ENCODE data around the gene CCNYL1. TPM values are rescaled to one million over a fixed set of nuclear protein-coding genes. Genes with fewer than 3 reads are reported as not detected.
"Not testable (repeated sequence)": the region's sequence is repeated elsewhere in the genome, so short reads cannot be mapped to it uniquely, and the experiment has no call there.

CCNYL1 gene
- total and polyA plus RNA-seq, 9 donors = 5.6 to 17.1 (median 10.6) TPM

DNA sequence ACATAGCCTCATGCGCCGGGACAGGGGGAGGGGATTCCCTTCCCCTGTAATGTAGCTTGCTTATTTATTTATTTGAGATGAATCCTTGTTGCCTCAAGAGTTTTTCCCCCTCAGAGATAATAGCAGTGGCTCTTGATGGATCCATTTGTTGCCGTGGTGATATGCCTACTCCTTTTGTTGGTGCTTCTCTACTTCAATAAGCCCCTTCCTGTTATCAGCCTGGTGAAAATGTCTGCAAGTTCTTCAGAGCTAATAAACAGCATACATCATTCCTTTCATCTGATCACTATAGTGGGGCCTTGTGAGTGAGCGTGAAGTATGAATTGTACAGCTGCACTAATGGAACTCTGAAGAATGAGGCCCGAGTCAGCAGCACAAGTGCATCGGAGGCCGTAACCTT lies 38.9 kb downstream of the CCNYL1 start:
- DNase-seq = no peak
- H3K9me3 ChIP-seq (replicated peaks; ENCODE audit: control insufficient read depth, low read depth, low read length) = no peaks in the 10 kb centered on the region
- WGBS (ENCODE audit: insufficient coverage) = no CpG with 5 or more reads among the region's 7 CpGs
- H3K4me1 ChIP-seq (ENCODE audit: control insufficient read depth, insufficient read depth, low read length) = no peaks in the 10 kb centered on the region
- H3K36me3 ChIP-seq (ENCODE audit: control insufficient read depth, insufficient read depth, low read length) = peaks cover 12% of the 10 kb centered on the region
- H3K27ac ChIP-seq (ENCODE audit: low read length) = no peak overlapping the region
- H3K4me3 ChIP-seq (ENCODE audit: low read length) = no peak overlapping the region
- no peaks in the 10 kb centered on the region for H3K27me3 ChIP-seq (ENCODE audit: control insufficient read depth, insufficient read depth, low read length)

DNA sequence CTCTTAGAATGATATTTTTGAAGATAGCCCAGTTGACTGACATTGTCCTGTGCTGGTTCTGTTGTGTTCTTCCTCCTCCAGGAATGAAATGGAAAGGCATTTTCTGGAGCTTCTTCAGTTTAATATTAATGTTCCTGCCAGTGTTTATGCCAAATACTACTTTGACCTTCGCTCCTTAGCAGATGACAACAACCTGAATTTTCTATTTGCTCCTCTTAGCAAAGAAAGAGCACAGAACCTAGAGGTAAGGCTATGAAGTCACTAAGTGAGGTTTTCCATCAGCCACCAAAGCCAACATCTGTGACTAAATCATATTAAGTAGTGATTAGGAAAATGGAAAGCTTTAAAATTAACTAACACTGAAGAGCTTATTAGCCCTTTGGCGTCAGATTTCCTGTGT lies 39.4 kb downstream of the CCNYL1 start:
- Histone ChIP-seq H3K4me1 (ENCODE audit: control insufficient read depth, insufficient read depth, low read length) (no peaks in the 10 kb centered on the region), H3K27ac (ENCODE audit: low read length) (no peak overlapping the region), H3K27me3 (ENCODE audit: control insufficient read depth, insufficient read depth, low read length) (no peaks in the 10 kb centered on the region), H3K9me3 (replicated peaks; ENCODE audit: control insufficient read depth, low read depth, low read length) (no peaks in the 10 kb centered on the region), H3K4me3 (ENCODE audit: low read length) (no peak overlapping the region), H3K36me3 (ENCODE audit: control insufficient read depth, insufficient read depth, low read length) (peaks cover 12% of the 10 kb centered on the region)
- WGBS (ENCODE audit: insufficient coverage) = no CpG with 5 or more reads among the region's 2 CpGs
- DNase-seq = no peak

DNA sequence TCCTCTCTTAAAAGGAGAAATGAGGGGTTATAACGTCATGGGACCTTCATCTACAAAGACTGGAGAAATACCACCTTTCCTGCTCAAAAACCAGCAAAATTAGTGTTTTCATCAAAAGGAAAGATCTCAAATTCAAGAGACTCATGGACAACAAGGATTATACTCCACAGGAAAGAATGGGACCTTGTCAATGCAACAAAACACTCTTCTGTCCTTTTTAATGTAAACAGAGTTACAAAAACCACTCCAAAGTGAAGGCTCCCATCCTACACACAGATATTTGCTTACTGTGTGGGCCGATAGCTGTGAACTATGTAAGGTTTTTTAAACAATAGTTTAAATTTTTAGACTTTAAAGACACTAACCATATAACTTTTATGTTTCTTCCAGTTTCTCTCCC lies 42.2 kb downstream of the CCNYL1 start:
- no CpG with 5 or more reads among the region's 2 CpGs for WGBS (ENCODE audit: insufficient coverage)
- H3K4me3 ChIP-seq (ENCODE audit: low read length); H3K27ac ChIP-seq (ENCODE audit: low read length); H3K9me3 ChIP-seq (replicated peaks; ENCODE audit: control insufficient read depth, low read depth, low read length); DNase-seq; H3K27me3 ChIP-seq (ENCODE audit: control insufficient read depth, insufficient read depth, low read length); H3K4me1 ChIP-seq (ENCODE audit: control insufficient read depth, insufficient read depth, low read length): not testable (repeated sequence)
- peaks cover 12% of the 10 kb centered on the region for H3K36me3 ChIP-seq (ENCODE audit: control insufficient read depth, insufficient read depth, low read length)

DNA sequence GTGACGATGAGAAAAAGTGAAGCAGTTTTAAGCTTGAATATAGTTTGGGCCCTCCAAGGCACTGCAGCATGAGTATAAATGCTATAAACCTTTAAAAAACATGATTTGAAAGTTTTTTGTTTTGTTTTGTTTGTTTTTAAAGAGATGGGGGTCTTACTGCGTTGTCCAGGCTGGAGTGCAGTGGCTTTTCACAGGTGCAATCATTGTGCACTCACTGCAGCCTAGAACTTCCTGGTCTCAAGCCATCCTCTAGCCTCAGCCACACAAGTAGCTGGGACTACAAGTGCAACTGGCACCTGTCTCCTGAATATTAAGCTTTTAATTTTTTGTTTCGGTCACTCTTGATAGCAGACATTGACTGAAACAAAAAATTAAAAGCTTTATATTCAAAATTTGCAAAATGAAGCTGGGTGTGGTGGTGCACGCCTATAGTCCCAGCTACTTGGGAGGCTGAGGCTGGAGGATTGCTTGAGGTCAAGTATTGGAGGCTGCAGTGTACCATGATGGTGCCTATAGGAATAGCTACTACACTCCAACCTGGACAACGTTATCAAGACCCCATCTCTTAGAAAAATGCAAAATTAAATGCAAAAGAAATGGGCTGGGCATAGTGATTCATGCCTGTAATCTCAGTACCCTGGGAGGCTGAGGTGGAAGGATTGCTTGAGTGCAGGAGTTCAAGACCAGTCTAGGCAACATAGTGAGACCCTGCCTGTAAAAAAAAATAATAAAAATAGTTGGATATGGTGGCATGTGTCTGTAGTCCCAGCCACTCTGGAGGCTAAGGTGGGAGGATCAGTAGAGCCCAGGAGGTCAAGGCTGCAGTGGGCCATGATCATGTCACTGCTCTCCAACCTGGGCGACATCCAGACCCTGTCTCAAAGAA lies 43.3 kb downstream of the CCNYL1 start:
- 100% methylated on average over 1 of the region's 6 CpGs for WGBS (ENCODE audit: insufficient coverage)
- Histone ChIP-seq H3K36me3 (ENCODE audit: control insufficient read depth, insufficient read depth, low read length) (peaks cover 12% of the 10 kb centered on the region), H3K4me3 (ENCODE audit: low read length) (no peak overlapping the region), H3K27ac (ENCODE audit: low read length) (no peak overlapping the region), H3K4me1 (ENCODE audit: control insufficient read depth, insufficient read depth, low read length) (no peaks in the 10 kb centered on the region), H3K27me3 (ENCODE audit: control insufficient read depth, insufficient read depth, low read length) (no peaks in the 10 kb centered on the region), H3K9me3 (replicated peaks; ENCODE audit: control insufficient read depth, low read depth, low read length) (no peaks in the 10 kb centered on the region)
- no peak for DNase-seq

DNA sequence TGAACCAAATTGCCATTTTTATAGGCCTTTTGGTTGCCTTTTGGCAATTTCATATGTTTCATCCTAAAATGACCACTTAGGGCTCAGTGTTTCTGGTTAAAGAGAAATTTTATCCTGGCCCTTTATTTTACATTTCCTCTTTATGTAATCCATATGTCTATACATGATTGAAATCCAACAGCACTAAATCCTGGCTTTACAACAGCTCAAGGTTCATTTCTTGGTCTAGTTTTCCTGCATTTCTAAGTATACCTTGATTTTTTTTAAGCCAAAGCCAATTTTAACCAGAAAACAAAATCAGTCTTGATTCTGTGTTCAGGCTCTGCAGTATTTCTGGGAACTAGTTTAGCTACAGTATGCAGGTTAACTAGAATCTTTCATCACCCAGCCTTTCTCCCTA lies 46.6 kb downstream of the CCNYL1 start:
- Histone ChIP-seq H3K4me3 (ENCODE audit: low read length) (no peak overlapping the region), H3K9me3 (replicated peaks; ENCODE audit: control insufficient read depth, low read depth, low read length) (no peaks in the 10 kb centered on the region), H3K27ac (ENCODE audit: low read length) (no peak overlapping the region), H3K36me3 (ENCODE audit: control insufficient read depth, insufficient read depth, low read length) (peaks cover 4% of the 10 kb centered on the region), H3K4me1 (ENCODE audit: control insufficient read depth, insufficient read depth, low read length) (no peaks in the 10 kb centered on the region), H3K27me3 (ENCODE audit: control insufficient read depth, insufficient read depth, low read length) (no peaks in the 10 kb centered on the region)
- DNase-seq = no peak

DNA sequence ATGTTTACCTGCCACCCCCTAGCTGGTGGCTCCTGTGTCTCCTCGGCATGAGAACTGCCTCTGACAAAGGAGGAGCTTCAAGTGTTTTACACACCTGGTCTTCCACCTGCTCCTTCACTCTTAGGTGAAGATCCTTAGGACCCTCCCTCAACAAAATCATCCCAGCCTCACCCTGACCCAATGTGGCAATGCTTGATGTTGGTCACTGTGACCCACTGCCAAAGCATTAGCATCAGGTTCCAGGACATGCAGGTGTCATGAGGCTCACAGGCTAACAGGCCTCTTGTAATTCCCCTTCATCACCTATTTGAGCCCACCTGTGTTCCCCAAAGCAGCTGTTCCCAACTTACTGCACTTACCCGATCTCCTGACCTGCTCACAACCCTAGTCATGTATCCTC lies 48.5 kb downstream of the CCNYL1 start:
- Histone ChIP-seq H3K4me1 (ENCODE audit: control insufficient read depth, insufficient read depth, low read length) (no peaks in the 10 kb centered on the region), H3K9me3 (replicated peaks; ENCODE audit: control insufficient read depth, low read depth, low read length) (no peaks in the 10 kb centered on the region), H3K27ac (ENCODE audit: low read length) (no peak overlapping the region), H3K4me3 (ENCODE audit: low read length) (no peak overlapping the region), H3K27me3 (ENCODE audit: control insufficient read depth, insufficient read depth, low read length) (no peaks in the 10 kb centered on the region), H3K36me3 (ENCODE audit: control insufficient read depth, insufficient read depth, low read length) (no peaks in the 10 kb centered on the region)
- 67% methylated on average over 1 of the region's 2 CpGs for WGBS (ENCODE audit: insufficient coverage)
- DNase-seq = no peak

DNA sequence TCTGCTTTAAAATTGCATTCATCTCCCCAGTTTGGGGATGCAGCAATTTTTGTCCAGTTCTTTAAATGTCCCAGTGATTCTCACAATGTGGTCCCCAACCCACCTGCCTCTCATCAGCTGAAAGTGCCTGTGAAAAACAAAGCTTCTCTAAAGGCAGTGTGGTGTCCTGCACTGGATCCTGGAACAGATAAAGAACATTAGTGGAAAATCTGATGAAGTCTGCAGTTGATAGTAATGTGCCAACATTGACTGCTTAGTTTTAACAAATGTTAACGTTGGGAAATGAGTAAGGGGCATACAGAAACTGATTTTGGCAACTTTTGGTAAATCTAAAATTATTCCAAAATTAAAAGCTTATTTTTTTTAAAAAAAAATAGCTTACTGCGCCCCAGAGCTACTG lies 49.0 kb downstream of the CCNYL1 start:
- Histone ChIP-seq H3K4me1 (ENCODE audit: control insufficient read depth, insufficient read depth, low read length) (no peaks in the 10 kb centered on the region), H3K27ac (ENCODE audit: low read length) (no peak overlapping the region), H3K27me3 (ENCODE audit: control insufficient read depth, insufficient read depth, low read length) (no peaks in the 10 kb centered on the region), H3K36me3 (ENCODE audit: control insufficient read depth, insufficient read depth, low read length) (no peaks in the 10 kb centered on the region), H3K4me3 (ENCODE audit: low read length) (no peak overlapping the region), H3K9me3 (replicated peaks; ENCODE audit: control insufficient read depth, low read depth, low read length) (no peaks in the 10 kb centered on the region)
- DNase-seq = no peak
- 100% methylated on average over 1 of the region's 2 CpGs for WGBS (ENCODE audit: insufficient coverage)

DNA sequence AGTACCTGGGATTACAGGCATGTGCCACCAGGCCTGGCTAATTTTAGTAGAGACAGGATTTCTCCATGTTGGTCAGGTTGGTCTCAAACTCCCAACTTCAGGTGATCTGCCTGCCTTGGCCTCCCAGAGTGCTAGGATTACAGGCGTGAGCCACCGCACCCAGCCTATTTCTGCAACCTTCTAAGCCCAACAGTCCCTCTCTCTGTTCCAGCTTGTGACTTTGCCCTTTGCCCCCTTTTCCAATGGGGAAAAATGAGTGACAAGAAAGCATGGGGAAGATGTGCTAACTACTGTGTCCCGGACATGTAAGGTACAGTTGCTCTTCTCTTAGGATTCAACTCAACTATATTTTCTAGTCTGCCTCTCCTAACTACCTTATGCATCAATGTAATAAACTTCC lies 50.0 kb downstream of the CCNYL1 start:
- H3K27ac ChIP-seq (ENCODE audit: low read length); H3K4me3 ChIP-seq (ENCODE audit: low read length); H3K27me3 ChIP-seq (ENCODE audit: control insufficient read depth, insufficient read depth, low read length); H3K4me1 ChIP-seq (ENCODE audit: control insufficient read depth, insufficient read depth, low read length); H3K9me3 ChIP-seq (replicated peaks; ENCODE audit: control insufficient read depth, low read depth, low read length); H3K36me3 ChIP-seq (ENCODE audit: control insufficient read depth, insufficient read depth, low read length); DNase-seq: not testable (repeated sequence)
- WGBS (ENCODE audit: insufficient coverage) = 100% methylated on average over 1 of the region's 3 CpGs

DNA sequence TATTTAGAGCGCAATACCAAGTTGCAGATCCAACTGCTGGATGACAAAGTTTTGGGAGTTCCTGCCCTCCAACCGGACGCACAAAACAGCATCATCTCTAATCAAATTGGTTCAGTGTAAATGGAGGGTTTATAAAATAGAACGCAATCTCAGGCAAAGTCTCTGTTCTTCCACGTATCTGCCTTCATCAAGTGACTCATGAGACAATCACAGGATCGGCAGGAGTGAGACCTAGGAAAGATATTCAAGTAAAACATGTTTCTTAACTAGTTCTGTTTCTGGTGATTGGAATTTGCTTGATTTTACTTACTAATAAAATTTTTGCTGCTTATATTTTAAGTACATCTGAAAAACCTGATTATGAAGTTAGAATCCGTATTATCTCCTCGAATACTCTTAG lies 50.7 kb downstream of the CCNYL1 start:
- H3K4me1 ChIP-seq (ENCODE audit: control insufficient read depth, insufficient read depth, low read length) = peaks cover 6% of the 10 kb centered on the region
- no peak overlapping the region for H3K27ac ChIP-seq (ENCODE audit: low read length)
- H3K36me3 ChIP-seq (ENCODE audit: control insufficient read depth, insufficient read depth, low read length) = no peaks in the 10 kb centered on the region
- H3K27me3 ChIP-seq (ENCODE audit: control insufficient read depth, insufficient read depth, low read length) = peaks cover 11% of the 10 kb centered on the region
- H3K9me3 ChIP-seq (replicated peaks; ENCODE audit: control insufficient read depth, low read depth, low read length) = no peaks in the 10 kb centered on the region
- no peak for DNase-seq
- no CpG with 5 or more reads among the region's 8 CpGs for WGBS (ENCODE audit: insufficient coverage)
- no peak overlapping the region for H3K4me3 ChIP-seq (ENCODE audit: low read length)

DNA sequence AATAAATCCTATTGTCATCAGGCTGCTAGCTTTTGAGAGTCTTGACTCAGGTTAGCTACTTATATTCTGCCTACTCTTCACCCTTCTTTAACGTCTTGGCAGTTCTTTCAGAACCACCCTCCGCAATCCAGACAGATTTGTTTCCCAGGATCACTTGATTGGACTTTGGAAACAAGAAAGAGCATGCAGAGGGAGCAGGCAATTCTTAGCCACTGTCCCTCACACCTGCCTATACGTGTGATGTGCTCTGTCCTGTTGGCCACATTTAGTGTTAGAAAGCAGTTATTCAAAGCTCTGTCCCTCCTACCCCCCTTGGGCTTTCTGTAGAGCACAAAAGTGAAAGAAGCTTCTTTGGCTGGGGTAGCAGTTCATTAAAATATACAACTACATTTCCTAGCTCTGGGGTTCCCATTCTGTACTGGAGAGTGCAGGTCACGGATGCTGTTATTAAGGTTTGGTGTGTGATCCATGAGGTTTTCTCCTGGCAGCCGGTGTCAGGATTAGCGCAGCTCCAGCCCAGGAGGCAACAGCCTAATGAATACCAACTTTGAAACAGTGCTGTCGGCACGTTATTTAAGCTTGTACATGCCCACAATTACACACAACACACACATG lies 52.0 kb downstream of the CCNYL1 start:
- no peak for DNase-seq
- H3K27me3 ChIP-seq (ENCODE audit: control insufficient read depth, insufficient read depth, low read length) = peaks cover 20% of the 10 kb centered on the region
- no peak overlapping the region for H3K27ac ChIP-seq (ENCODE audit: low read length)
- no peaks in the 10 kb centered on the region for H3K36me3 ChIP-seq (ENCODE audit: control insufficient read depth, insufficient read depth, low read length)
- H3K4me3 ChIP-seq (ENCODE audit: low read length) = no peak overlapping the region
- H3K4me1 ChIP-seq (ENCODE audit: control insufficient read depth, insufficient read depth, low read length) = peaks cover 18% of the 10 kb centered on the region
- no CpG with 5 or more reads among the region's 8 CpGs for WGBS (ENCODE audit: insufficient coverage)
- no peaks in the 10 kb centered on the region for H3K9me3 ChIP-seq (replicated peaks; ENCODE audit: control insufficient read depth, low read depth, low read length)

Data from muscle of leg (tissue), 11 donors.